OCI-LY1 (cell line): ENCODE measurements around the gene AGTRAP.

Source experiments
- EZH2 ChIP-seq: fragments of 200-600 bp; sonication (generic), shearing (Covaris generic); IDR thresholded peaks from 2 replicates; pipeline ENCODE4 v1.8.0; 2017; ENCODE audit warnings: borderline replicate concordance, mixed run types, mild to moderate bottlenecking, antibody characterized with exemption, low read length, moderate library complexity, mixed read lengths
- TF ChIP-seq, protein P1 (sequence below): fragments of 200-600 bp; sonication (generic), shearing (Covaris generic); IDR thresholded peaks from 2 replicates; pipeline ENCODE4 v1.5.1; 2017; ENCODE audit warnings: mild to moderate bottlenecking, antibody characterized with exemption, low read length, moderate library complexity, mixed read lengths

DNA sequence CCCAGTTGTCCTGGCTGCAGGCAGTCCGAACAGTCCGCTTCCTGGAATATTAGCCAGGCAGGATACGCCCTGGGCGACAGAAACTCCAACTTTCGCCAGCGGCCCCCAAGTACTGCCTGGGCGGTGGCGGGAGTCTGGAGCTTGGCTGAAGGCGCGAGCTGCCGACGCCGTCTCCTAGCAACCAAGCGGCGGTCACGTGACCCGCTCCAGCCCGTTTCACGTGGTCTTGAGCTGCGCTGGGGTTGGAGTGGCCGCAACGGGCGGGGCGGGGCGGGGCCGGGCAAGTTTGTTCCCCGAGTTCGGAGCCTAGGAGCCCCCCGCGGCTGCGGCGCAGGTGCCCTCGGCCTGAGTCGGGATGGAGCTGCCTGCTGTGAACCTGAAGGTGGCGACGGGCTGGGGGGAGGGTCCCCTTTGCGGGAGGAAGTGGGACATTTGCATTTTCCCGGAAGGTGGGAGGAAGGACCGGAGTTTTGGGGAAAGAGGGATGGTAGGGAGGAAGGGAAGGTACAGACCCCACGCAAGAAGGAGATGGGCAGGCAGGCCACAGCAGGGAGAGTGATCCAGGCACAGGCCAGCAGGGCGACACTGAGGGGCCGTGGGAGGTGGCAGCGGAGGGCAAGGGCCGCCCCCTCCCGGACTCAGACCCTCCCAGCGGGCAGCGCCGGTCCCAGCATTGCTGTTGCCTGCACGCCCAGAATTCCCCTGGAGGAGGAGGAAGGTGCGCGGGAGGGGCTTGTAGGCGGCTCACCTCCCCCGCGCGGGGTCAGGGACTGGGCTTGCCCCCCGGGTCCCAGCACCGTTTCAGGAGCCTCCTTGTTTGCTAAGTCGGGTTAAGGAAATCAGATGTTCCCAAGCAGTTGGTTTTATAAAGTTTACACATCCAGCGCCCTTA is at the start of gene AGTRAP:
- TF ChIP-seq, protein P1, sequence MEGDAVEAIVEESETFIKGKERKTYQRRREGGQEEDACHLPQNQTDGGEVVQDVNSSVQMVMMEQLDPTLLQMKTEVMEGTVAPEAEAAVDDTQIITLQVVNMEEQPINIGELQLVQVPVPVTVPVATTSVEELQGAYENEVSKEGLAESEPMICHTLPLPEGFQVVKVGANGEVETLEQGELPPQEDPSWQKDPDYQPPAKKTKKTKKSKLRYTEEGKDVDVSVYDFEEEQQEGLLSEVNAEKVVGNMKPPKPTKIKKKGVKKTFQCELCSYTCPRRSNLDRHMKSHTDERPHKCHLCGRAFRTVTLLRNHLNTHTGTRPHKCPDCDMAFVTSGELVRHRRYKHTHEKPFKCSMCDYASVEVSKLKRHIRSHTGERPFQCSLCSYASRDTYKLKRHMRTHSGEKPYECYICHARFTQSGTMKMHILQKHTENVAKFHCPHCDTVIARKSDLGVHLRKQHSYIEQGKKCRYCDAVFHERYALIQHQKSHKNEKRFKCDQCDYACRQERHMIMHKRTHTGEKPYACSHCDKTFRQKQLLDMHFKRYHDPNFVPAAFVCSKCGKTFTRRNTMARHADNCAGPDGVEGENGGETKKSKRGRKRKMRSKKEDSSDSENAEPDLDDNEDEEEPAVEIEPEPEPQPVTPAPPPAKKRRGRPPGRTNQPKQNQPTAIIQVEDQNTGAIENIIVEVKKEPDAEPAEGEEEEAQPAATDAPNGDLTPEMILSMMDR, result peak; percentile 23; the same call in 1 of the 2 replicates
- TF ChIP-seq EZH2, result no peak
